Testis (tissue), 3 donors: Measurements from ENCODE around the gene RUVBL2. TPM values are rescaled to one million over a fixed set of nuclear protein-coding genes. Genes with fewer than 3 reads are reported as not detected.

Experiments used
- DNase-seq: peaks from one replicate; pipeline ENCODE4 v3.0.0-alpha.2; 2019
- H3K27ac ChIP-seq, 2 donors: fragments of 200-600 bp; sonication (generic); one replicate each; pipeline ENCODE4 v1.5.1; 2019
- H3K27me3 ChIP-seq: fragments of 200-600 bp; sonication (generic); one replicate; pipeline ENCODE4 v1.5.1; 2019
- H3K36me3 ChIP-seq: fragments of 200-600 bp; sonication (generic); one replicate; pipeline ENCODE4 v1.5.1; 2017; ENCODE audit warnings: low read depth; ENCODE audit errors: missing control alignments
- H3K4me1 ChIP-seq: fragments of 200-600 bp; sonication (generic); one replicate; pipeline ENCODE4 v1.5.1; 2019
- H3K4me3 ChIP-seq, 2 donors: fragments of 200-600 bp; sonication (generic); one replicate each; pipeline ENCODE4 v1.5.1; 2017 to 2019
- H3K9me3 ChIP-seq: fragments of 200-600 bp; sonication (generic); one replicate; pipeline ENCODE4 v1.5.1; 2017
- CTCF ChIP-seq, 3 experiments: fragments of 450-650 bp in 2 of 3; fragments of 200-600 bp in 1 of 3; sonication (generic) in 1 of 3; IDR thresholded peaks; one replicate each; pipeline ENCODE4 v1.5.1; 2016 to 2019; ENCODE audit warnings: antibody characterized with exemption in 3 of 3, mild to moderate bottlenecking in 2 of 3, moderate library complexity in 1 of 3
- POLR2A ChIP-seq: fragments of 450-650 bp; IDR thresholded peaks from one replicate; pipeline ENCODE4 v1.6.1; 2017; ENCODE audit warnings: antibody characterized with exemption, mild to moderate bottlenecking, moderate library complexity
- WGBS, 2 donors: methylation state at CpG; one replicate each; pipeline ENCODE4 v1.1.5; 2018; 5-methylcytosine and 5-hydroxymethylcytosine counted together
- intact Hi-C: fragments of 100-400 bp; cut with DNase I; formaldehyde crosslinking; loops from one replicate; pipeline ENCODE4 v1.15.1; 2023; ENCODE audit warnings: low total_unique reads
- polyA plus RNA-seq: library from polyadenylated mRNA; stranded (reverse); fragments of 350-450 nt; fragmentation: Illumina TruSeq; extraction: RNeasy Lipid Tissue Mini Kit (QIAGEN cat#74804); gene quantifications from one replicate; pipeline ENCODE4 v1.2.3, GENCODE V29; 2014; ENCODE audit warnings: low read depth, low replicate concordance; ENCODE audit not compliant: insufficient read depth
- total RNA-seq, 2 donors: library from RNA; depleted of rRNA; stranded (reverse); fragments of >200 nt; gene quantifications; one replicate each; pipeline ENCODE4 v1.2.3, GENCODE V29; 2016

The RUVBL2 gene
- total and polyA plus RNA-seq, 3 donors from 2014 or later, result 299 to 528 (median 395) TPM

GRCh38 chr19:48947258-48947542 lies 46.5 kb upstream of the RUVBL2 start:
- no peak for DNase-seq
- Histone ChIP-seq H3K9me3 (no peaks in the 10 kb centered on the region), H3K4me1 (no peaks in the 10 kb centered on the region), H3K36me3 (no peaks in the 10 kb centered on the region), H3K27ac (no peak overlapping the region), H3K4me3 (no peak overlapping the region), H3K27me3 (no peaks in the 10 kb centered on the region)
- WGBS, 2 donors, result 88 to 93% methylated on average over 3 of the region's 3 CpGs
- intact Hi-C loops, result no loop called here
- TF ChIP-seq POLR2A, result no peak
- TF ChIP-seq CTCF (IDR thresholded peaks at IDR 0.05), result no peak

DNA sequence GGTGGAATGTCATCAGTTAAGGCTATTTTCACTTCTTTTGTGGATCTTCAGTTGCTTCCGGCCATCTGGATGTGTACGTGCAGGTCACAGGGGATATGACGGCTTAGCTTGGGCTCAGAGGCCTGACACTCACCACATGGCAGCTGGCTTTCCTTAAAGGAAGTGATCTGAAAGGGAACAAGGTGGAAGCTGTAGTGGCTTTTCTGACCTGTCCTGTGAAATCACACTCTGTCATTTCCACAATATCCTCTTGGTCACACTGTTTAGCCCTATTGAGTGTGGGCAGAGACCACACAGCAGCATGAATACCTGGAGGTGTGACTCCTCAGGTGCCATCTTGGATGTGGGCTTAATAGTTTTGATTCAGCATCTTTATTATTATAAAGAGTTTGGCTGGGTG lies 43.5 kb upstream of the RUVBL2 start:
- Histone ChIP-seq H3K4me3 (no peak overlapping the region), H3K36me3 (no peaks in the 10 kb centered on the region), H3K27me3 (no peaks in the 10 kb centered on the region), H3K27ac (no peak overlapping the region), H3K4me1 (peaks cover 6% of the 10 kb centered on the region), H3K9me3 (no peaks in the 10 kb centered on the region)
- TF ChIP-seq POLR2A, result no peak
- no peak for TF ChIP-seq CTCF (IDR thresholded peaks at IDR 0.05)
- intact Hi-C loops, result no loop called here
- DNase-seq, result no peak
- WGBS, 2 donors, result 77% methylated on average over 3 of the region's 3 CpGs

DNA sequence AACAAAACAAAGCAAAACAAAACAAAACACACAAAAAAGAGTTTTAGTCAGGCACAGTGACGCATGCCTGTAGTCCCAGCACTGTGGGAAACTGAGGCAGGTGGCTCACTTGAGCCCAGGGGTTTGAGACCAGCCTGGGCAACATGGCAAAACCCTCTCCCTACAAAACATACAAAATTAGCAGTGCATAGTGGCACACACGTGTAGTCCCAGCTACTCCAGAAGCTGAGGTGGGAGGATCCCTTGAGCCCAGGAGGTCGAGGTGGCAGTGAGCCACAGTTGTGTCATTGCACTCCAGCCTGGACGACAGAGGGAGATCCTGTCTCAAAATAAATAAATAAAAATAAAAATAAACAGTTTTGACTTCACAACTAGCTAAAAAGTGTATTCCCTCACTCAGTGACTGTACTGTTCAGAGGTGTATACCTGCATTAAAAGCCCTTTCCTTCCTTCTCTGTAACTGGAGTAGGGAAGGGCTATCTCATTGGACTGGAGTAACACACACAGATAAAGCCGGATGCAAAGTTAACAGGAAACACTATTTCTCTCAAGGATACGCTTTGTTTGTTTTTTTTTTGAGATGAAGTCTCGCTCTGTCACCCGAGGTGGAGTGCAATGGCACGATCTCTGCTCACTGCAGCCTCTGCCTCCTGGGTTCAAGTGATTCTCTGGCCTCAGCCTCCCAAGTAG lies 42.7 kb upstream of the RUVBL2 start:
- TF ChIP-seq CTCF (IDR thresholded peaks at IDR 0.05) (no peak), POLR2A (no peak)
- WGBS, 2 donors, result 51 to 54% methylated on average over 9 of the region's 9 CpGs

GRCh38 chr19:48953141-48953540 lies 40.5 kb upstream of the RUVBL2 start:
- no peak overlapping the region for H3K4me3 ChIP-seq
- intact Hi-C loops, result no loop called here
- no peaks in the 10 kb centered on the region for H3K9me3 ChIP-seq
- 70 to 83% methylated on average over 4 of the region's 4 CpGs for WGBS, 2 donors
- no peak for TF ChIP-seq POLR2A
- TF ChIP-seq CTCF (IDR thresholded peaks at IDR 0.05), result no peak
- no peaks in the 10 kb centered on the region for H3K36me3 ChIP-seq
- no peaks in the 10 kb centered on the region for H3K27me3 ChIP-seq
- H3K27ac ChIP-seq, result no peak overlapping the region
- H3K4me1 ChIP-seq, result peaks cover 10% of the 10 kb centered on the region
- DNase-seq, result no peak

More for the DNA sequence above, 42.7 kb upstream of the RUVBL2 start:
- intact Hi-C loops, result no loop called here
- Histone ChIP-seq H3K27me3 (no peaks in the 10 kb centered on the region), H3K27ac (no peak overlapping the region), H3K4me3 (no peak overlapping the region), H3K36me3 (no peaks in the 10 kb centered on the region), H3K4me1 (peaks cover 10% of the 10 kb centered on the region), H3K9me3 (no peaks in the 10 kb centered on the region)
- no peak for DNase-seq

DNA sequence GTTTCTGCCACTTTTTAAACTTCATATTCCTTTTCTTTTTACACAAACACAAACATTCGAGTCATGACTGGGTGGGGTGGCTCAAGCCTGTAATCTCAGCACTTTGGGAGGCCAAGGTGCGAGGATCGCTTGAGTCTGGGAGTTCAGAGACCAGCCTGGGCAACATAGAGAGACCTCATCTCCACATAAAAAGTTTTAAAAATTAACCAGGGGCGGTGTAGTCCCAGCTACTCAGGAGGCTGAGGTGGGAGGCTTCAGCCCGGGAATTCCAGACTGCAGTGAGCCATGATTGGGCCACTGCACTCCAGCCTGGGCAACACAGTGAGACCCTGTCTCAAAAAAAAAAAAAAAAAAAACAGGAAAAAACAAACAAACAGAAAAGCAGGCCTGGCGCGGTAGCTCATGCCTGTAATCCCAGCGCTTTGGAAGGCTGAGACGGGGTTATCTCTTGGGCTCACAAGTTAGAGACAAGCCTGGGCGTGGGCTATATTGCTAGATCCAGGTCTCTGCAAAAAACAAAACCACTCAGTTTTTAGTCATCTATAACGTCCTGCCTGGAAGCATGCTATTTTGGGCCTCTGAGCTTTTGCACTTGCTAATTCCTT lies 39.6 kb upstream of the RUVBL2 start:
- WGBS, 2 donors, result 33 to 36% methylated on average over 11 of the region's 11 CpGs
- TF ChIP-seq POLR2A, result no peak
- no peak for TF ChIP-seq CTCF (IDR thresholded peaks at IDR 0.05)
- H3K9me3 ChIP-seq, result no peaks in the 10 kb centered on the region
- peak; percentile 37 for DNase-seq
- peaks cover 10% of the 10 kb centered on the region for H3K4me1 ChIP-seq
- peak overlapping the region; percentile 73 to 83 for H3K27ac ChIP-seq
- H3K4me3 ChIP-seq, result peak overlapping the region; percentile 81 to 82
- no peaks in the 10 kb centered on the region for H3K36me3 ChIP-seq
- intact Hi-C loops, result no loop called here
- H3K27me3 ChIP-seq, result no peaks in the 10 kb centered on the region
